HepG2 (cell line): ENCODE data around the gene C14orf93. TPM values are rescaled to one million over a fixed set of nuclear protein-coding genes. Genes with fewer than 3 reads are reported as not detected.

Experiments
- ATF4 ChIP-seq, 2 experiments: fragments of 450-650 bp in 1 of 2; sonication (generic) in 1 of 2; formaldehyde crosslinking; IDR thresholded peaks; 2 replicates each; pipeline versions ENCODE4 v1.5.0 to v1.8.0; 2020 to 2022; ENCODE audit warnings: mild to moderate bottlenecking in 1 of 2, missing genetic modification reagents in 1 of 2
- FOXA3 ChIP-seq: IDR thresholded peaks from 2 replicates; pipeline ENCODE4 v1.6.1; 2016; ENCODE audit warnings: missing genetic modification reagents, missing compliant biosample characterization
- HDAC2 ChIP-seq: sonication (generic); formaldehyde crosslinking; IDR thresholded peaks from 2 replicates; pipeline ENCODE4 v1.4.0; 2020; ENCODE audit warnings: missing genetic modification reagents
- ISL2 ChIP-seq: sonication (generic); formaldehyde crosslinking; IDR thresholded peaks from 2 replicates; pipeline ENCODE4 v1.5.0; 2020; ENCODE audit warnings: missing genetic modification reagents
- KDM2A ChIP-seq: sonication (generic); formaldehyde crosslinking; IDR thresholded peaks from 2 replicates; pipeline ENCODE4 v1.4.0; 2020; ENCODE audit warnings: low read depth, missing genetic modification reagents, borderline replicate concordance
- KDM6A ChIP-seq: IDR thresholded peaks from 2 replicates; pipeline ENCODE4 v1.6.1; 2016; ENCODE audit warnings: low read depth
- NR2C2 ChIP-seq: sonication (generic); formaldehyde crosslinking; IDR thresholded peaks from 2 replicates; pipeline ENCODE4 v1.4.0; 2020; ENCODE audit warnings: missing genetic modification reagents, mild to moderate bottlenecking, moderate library complexity, borderline replicate concordance
- PAF1 ChIP-seq: IDR thresholded peaks from 2 replicates; pipeline ENCODE4 v1.6.1; 2016; ENCODE audit warnings: missing genetic modification reagents, missing compliant biosample characterization
- RXRB ChIP-seq: IDR thresholded peaks from 2 replicates; pipeline ENCODE4 v1.6.1; 2016; ENCODE audit warnings: borderline replicate concordance, missing genetic modification reagents, missing compliant biosample characterization
- TBX2 ChIP-seq: sonication (generic); formaldehyde crosslinking; IDR thresholded peaks from 2 replicates; pipeline ENCODE4 v1.5.0; 2020; ENCODE audit warnings: missing genetic modification reagents, mild to moderate bottlenecking, borderline replicate concordance
- TBX3 ChIP-seq: fragments of 450-650 bp; IDR thresholded peaks from 2 replicates; pipeline ENCODE4 v1.6.1; 2017; ENCODE audit warnings: antibody characterized with exemption, mild to moderate bottlenecking, inconsistent platforms, borderline replicate concordance
- TEF ChIP-seq: sonication (generic); formaldehyde crosslinking; IDR thresholded peaks from 2 replicates; pipeline ENCODE4 v1.5.0; 2020; ENCODE audit warnings: missing genetic modification reagents
- ZC3H13 ChIP-seq: sonication (generic); formaldehyde crosslinking; IDR thresholded peaks from 2 replicates; pipeline ENCODE4 v1.8.1; 2023; ENCODE audit warnings: mild to moderate bottlenecking, missing genetic modification reagents, moderate library complexity
- ZFP36L1 ChIP-seq: sonication (generic); formaldehyde crosslinking; IDR thresholded peaks from 2 replicates; pipeline ENCODE4 v1.8.0; 2022; ENCODE audit warnings: mild to moderate bottlenecking, missing genetic modification reagents, moderate library complexity
- ZIK1 ChIP-seq: sonication (generic); formaldehyde crosslinking; IDR thresholded peaks from 2 replicates; pipeline ENCODE4 v1.5.0; 2020; ENCODE audit warnings: mild to moderate bottlenecking, low read depth, missing genetic modification reagents, borderline replicate concordance
- ZNF34 ChIP-seq: sonication (generic); formaldehyde crosslinking; IDR thresholded peaks from 2 replicates; pipeline ENCODE4 v1.4.0; 2020; ENCODE audit warnings: mild to moderate bottlenecking, missing genetic modification reagents, borderline replicate concordance
- ZNF619 ChIP-seq: sonication (generic); formaldehyde crosslinking; IDR thresholded peaks from 2 replicates; pipeline ENCODE4 v1.4.0; 2020; ENCODE audit warnings: mild to moderate bottlenecking, missing genetic modification reagents
- ZNF772 ChIP-seq: sonication (generic); formaldehyde crosslinking; IDR thresholded peaks from 2 replicates; pipeline ENCODE4 v1.5.0; 2020; ENCODE audit warnings: mild to moderate bottlenecking, missing genetic modification reagents
- ZNF788 ChIP-seq: sonication (generic); formaldehyde crosslinking; IDR thresholded peaks from 2 replicates; pipeline ENCODE4 v1.5.0; 2020; ENCODE audit warnings: mild to moderate bottlenecking, missing genetic modification reagents, borderline replicate concordance
- ZNF839 ChIP-seq: sonication (generic); formaldehyde crosslinking; IDR thresholded peaks from 2 replicates; pipeline ENCODE4 v1.4.0; 2020; ENCODE audit warnings: missing genetic modification reagents, mild to moderate bottlenecking, borderline replicate concordance
- polyA plus RNA-seq, 8 experiments: library from polyadenylated mRNA; depleted of rRNA in 3 of 8; stranded (reverse) in 7 of 8; unstranded in 1 of 8; fragments of >200 nt; fragmentation: Illumina TruSeq in 4 of 8; extraction: Trizol in 4 of 8; gene quantifications; 2 replicates each; pipeline versions ENCODE4 v1.2.1 to v1.2.3, GENCODE V29; 2011 to 2016; ENCODE audit warnings: low read depth in 4 of 8, missing spikeins in 1 of 8, mixed read lengths in 1 of 8; ENCODE audit not compliant: insufficient read depth in 1 of 8
- total RNA-seq, 5 experiments: library from RNA; depleted of rRNA; stranded (reverse); fragments of >200 nt; fragmentation: Illumina TruSeq; extraction: Trizol; gene quantifications; 2 replicates each; pipeline ENCODE4 v1.2.3, GENCODE V29; 2016; ENCODE audit warnings: low read depth in 1 of 5
- TF ChIP-seq, protein P1 (sequence below): sonication (generic); formaldehyde crosslinking; IDR thresholded peaks from 2 replicates; pipeline ENCODE4 v1.8.1; 2022; ENCODE audit warnings: low read depth, mild to moderate bottlenecking, missing genetic modification reagents
- TF ChIP-seq, protein P2 (sequence below): sonication (generic); formaldehyde crosslinking; IDR thresholded peaks from 2 replicates; pipeline ENCODE4 v1.4.0; 2020; ENCODE audit warnings: missing genetic modification reagents

C14orf93 gene
- total and polyA plus RNA-seq, 2 of the 13 experiments (the other 11 are each of a cell fraction or from before 2014, with no cell fraction given): 11.4 to 22.5 TPM

DNA sequence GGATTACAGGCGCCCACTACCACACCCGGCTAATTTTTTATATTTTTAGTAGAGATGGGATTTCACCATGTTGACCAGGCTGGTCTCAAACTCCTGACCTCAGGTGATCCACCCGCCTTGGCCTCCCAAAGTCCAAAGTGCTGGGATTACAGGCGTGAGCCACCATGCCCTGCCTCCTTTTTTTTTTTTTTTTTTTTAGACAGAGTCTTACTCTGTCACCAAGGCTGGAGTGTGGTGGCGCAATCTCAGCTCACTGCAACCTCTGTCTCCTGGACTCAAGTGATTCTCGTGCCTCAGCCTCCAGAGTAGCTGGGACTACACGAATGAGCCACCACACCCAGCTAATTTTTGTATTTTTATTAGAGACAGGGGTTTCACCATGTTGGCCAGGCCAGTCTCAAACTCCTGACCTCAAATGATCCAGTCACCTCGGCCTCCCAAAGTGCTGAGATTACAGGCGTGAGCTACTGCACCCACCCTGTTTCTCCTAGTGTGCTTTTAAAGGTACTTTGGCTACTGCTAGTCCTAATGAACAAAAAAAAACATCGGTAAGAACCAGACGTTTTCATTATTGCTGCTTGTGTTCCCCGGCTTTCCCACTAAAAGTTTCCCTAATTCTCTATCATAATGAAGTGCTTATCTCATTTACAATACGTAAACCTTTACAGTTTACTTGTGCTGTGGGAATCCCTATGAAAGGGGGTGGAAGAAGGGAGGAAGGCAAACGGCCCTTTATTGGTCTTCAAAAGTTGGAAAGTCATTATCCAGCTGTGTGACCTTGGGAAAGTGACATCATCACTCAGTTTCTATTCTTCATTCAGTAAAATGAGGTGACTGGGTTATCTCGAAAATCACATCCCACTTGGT lies 43.8 kb downstream of the C14orf93 start (continued):
- peak; percentile 86 for TF ChIP-seq RXRB (CRISPR knock-in tag)
- peak; percentile 8 for TF ChIP-seq PAF1 (CRISPR knock-in tag)
- peak; percentile 79 for TF ChIP-seq KDM2A (CRISPR knock-in tag)
- TF ChIP-seq TBX3: peak; percentile 59; the same call in 1 of the 2 replicates
- peak; percentile 64 for TF ChIP-seq KDM6A (CRISPR knock-in tag)
- TF ChIP-seq, protein P1, sequence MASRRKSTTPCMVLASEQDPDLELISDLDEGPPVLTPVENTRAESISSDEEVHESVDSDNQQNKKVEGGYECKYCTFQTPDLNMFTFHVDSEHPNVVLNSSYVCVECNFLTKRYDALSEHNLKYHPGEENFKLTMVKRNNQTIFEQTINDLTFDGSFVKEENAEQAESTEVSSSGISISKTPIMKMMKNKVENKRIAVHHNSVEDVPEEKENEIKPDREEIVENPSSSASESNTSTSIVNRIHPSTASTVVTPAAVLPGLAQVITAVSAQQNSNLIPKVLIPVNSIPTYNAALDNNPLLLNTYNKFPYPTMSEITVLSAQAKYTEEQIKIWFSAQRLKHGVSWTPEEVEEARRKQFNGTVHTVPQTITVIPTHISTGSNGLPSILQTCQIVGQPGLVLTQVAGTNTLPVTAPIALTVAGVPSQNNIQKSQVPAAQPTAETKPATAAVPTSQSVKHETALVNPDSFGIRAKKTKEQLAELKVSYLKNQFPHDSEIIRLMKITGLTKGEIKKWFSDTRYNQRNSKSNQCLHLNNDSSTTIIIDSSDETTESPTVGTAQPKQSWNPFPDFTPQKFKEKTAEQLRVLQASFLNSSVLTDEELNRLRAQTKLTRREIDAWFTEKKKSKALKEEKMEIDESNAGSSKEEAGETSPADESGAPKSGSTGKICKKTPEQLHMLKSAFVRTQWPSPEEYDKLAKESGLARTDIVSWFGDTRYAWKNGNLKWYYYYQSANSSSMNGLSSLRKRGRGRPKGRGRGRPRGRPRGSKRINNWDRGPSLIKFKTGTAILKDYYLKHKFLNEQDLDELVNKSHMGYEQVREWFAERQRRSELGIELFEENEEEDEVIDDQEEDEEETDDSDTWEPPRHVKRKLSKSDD (CRISPR knock-in tag): peak; percentile 77; the same call in 1 of the 2 replicates
- TF ChIP-seq ZNF34 (CRISPR knock-in tag): 0 out of 2 replicates have a peak, but pooled peaks have one; percentile 4
- peak; percentile 86; the same call in 1 of the 2 replicates for TF ChIP-seq ZNF619 (CRISPR knock-in tag)
- TF ChIP-seq TEF (CRISPR knock-in tag): peak; percentile 57; the same call in 1 of the 2 replicates
- TF ChIP-seq ZNF772 (CRISPR knock-in tag): peak; percentile 85; the same call in 1 of the 2 replicates
- TF ChIP-seq ISL2 (CRISPR knock-in tag): peak; percentile 70
- peak; percentile 5 to 79; a peak in 3 of 4 replicates for TF ChIP-seq ATF4 (CRISPR knock-in tag; IDR thresholded peaks at IDR 0.05)
- TF ChIP-seq NR2C2 (CRISPR knock-in tag): peak; percentile 69
- TF ChIP-seq ZC3H13 (CRISPR knock-in tag): 0 out of 2 replicates have a peak, but pooled peaks have one; percentile 18
- TF ChIP-seq ZNF788 (CRISPR knock-in tag): peak; percentile 89; the same call in 1 of the 2 replicates
- TF ChIP-seq FOXA3 (CRISPR knock-in tag): peak; percentile 56
- TF ChIP-seq HDAC2 (CRISPR knock-in tag): peak; percentile 87
- TF ChIP-seq ZIK1 (CRISPR knock-in tag): 0 out of 2 replicates have a peak, but pooled peaks have one; percentile 35
- TF ChIP-seq, protein P2, sequence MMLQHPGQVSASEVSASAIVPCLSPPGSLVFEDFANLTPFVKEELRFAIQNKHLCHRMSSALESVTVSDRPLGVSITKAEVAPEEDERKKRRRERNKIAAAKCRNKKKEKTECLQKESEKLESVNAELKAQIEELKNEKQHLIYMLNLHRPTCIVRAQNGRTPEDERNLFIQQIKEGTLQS: peak; percentile 88
- TF ChIP-seq TBX2 (CRISPR knock-in tag): peak; percentile 90
- peak; percentile 68; the same call in 1 of the 2 replicates for TF ChIP-seq ZFP36L1 (CRISPR knock-in tag)
- TF ChIP-seq ZNF839 (CRISPR knock-in tag): 0 out of 2 replicates have a peak, but pooled peaks have one; percentile 39
